K562 (cell line): ENCODE measurements around the gene ARL17A. TPM values are rescaled to one million over a fixed set of nuclear protein-coding genes. Genes with fewer than 3 reads are reported as not detected.
"Not testable (repeated sequence)": the region's sequence is repeated elsewhere in the genome, so short reads cannot be mapped to it uniquely, and the experiment has no call there.

Experiments used
- ATAC-seq: fragments of 200-7000 bp; cut with Tn5 transposase; 3 replicates; pipeline ENCODE4 v1.9.1; 2020; ENCODE audit warnings: moderate library complexity
- BruUV-seq: library from RNA; stranded (reverse); fragments of 400-500 nt; replicated peaks from 2 replicates; lab custom pipeline; 2021; lab: Mats Ljungman, UMichigan
- CTCF ChIA-PET: fragments of 300-600 bp; formaldehyde crosslinking; extraction: SDS; loops from one replicate; lab custom pipeline; 2021; ENCODE audit warnings: low intra/inter-chr PET ratio; lab: Yijun Ruan, JAX
- POLR2A ChIA-PET: fragments of 300-600, 350-650 bp; sonication (Branson Sonifier 250); formaldehyde crosslinking; extraction: SDS; loops from one replicate; lab custom pipeline; 2021; ENCODE audit warnings: antibody characterized with exemption, inconsistent platforms; lab: Yijun Ruan, JAX
- DNase-seq, 4 experiments: peaks; one replicate each; pipeline versions ENCODE4 v3.0.0 to v3.0.0-alpha.2; 2011 to 2018; ENCODE audit warnings: low spot score in 3 of 4, mixed read lengths in 3 of 4; ENCODE audit errors: extremely low read depth in 1 of 4
- FAIRE-seq: peaks from 2 replicates; lab custom pipeline; 2011; peaks lifted over from hg19 to GRCh38; lab: Jason Lieb, UNC
- H2AFZ ChIP-seq: 2 replicates; pipeline ENCODE4 v1.6.0; 2011; ENCODE audit warnings: low read depth, low read length, control low read depth, inconsistent platforms
- H3K27ac ChIP-seq: fragments of 200-600 bp; 3 replicates; pipeline ENCODE4 v1.8.0; 2011; ENCODE audit warnings: low read depth, mild to moderate bottlenecking, control low read depth, inconsistent platforms, low read length, moderate library complexity, mixed read lengths; ENCODE audit errors: extremely low read depth
- H3K27me3 ChIP-seq, 2 experiments: fragments of 300-600 bp in 1 of 2; 2 replicates in 1 of 2; 3 replicates in 1 of 2; pipeline versions ENCODE4 v1.6.0 to v1.8.0; 2011; ENCODE audit warnings: inconsistent platforms in 2 of 2, low read length in 2 of 2, mild to moderate bottlenecking in 1 of 2, mixed read lengths in 1 of 2, moderate library complexity in 1 of 2; ENCODE audit not compliant: control insufficient read depth in 2 of 2, insufficient read depth in 2 of 2
- H3K36me3 ChIP-seq: fragments of 300-600 bp; 3 replicates; pipeline ENCODE4 v1.8.0; 2011; ENCODE audit warnings: mild to moderate bottlenecking, low read length, inconsistent platforms; ENCODE audit not compliant: control insufficient read depth, insufficient read depth
- H3K4me1 ChIP-seq, 2 experiments: fragments of 200-600 bp in 1 of 2; replicated peaks in 1 of 2; 2 replicates in 1 of 2; 3 replicates in 1 of 2; pipeline versions ENCODE4 v1.5.1 to v1.8.0; 2011; ENCODE audit warnings: inconsistent platforms in 2 of 2, low read length in 2 of 2, mild to moderate bottlenecking in 1 of 2, mixed read lengths in 1 of 2, moderate library complexity in 1 of 2; ENCODE audit not compliant: control insufficient read depth in 2 of 2, insufficient read depth in 2 of 2
- H3K4me2 ChIP-seq: 2 replicates; pipeline ENCODE4 v1.6.1; 2011; ENCODE audit warnings: low read length, control low read depth, inconsistent platforms, mixed read lengths; ENCODE audit not compliant: insufficient read depth
- H3K4me3 ChIP-seq: fragments of 200-600 bp; sonication (generic), shearing (Covaris generic); 2 replicates; pipeline ENCODE4 v1.5.1; 2016; ENCODE audit warnings: control low read depth, inconsistent platforms
- H3K79me2 ChIP-seq: fragments of 200-600 bp; 3 replicates; pipeline ENCODE4 v1.8.0; 2011; ENCODE audit warnings: low read length, inconsistent platforms; ENCODE audit not compliant: control insufficient read depth, insufficient read depth
- H3K9ac ChIP-seq, 2 experiments: 2 replicates each; pipeline versions ENCODE4 v1.6.0 to v1.6.1; 2011; ENCODE audit warnings: low read depth in 2 of 2, low read length in 2 of 2, control low read depth in 1 of 2, inconsistent platforms in 1 of 2, mild to moderate bottlenecking in 1 of 2, mixed read lengths in 1 of 2; ENCODE audit not compliant: insufficient read depth in 1 of 2
- H3K9me1 ChIP-seq: one replicate; pipeline ENCODE4 v1.6.0; 2011; ENCODE audit warnings: inconsistent platforms, mild to moderate bottlenecking, low read length, moderate library complexity; ENCODE audit not compliant: control insufficient read depth, insufficient read depth
- H3K9me3 ChIP-seq: replicated peaks from 2 replicates; pipeline ENCODE4 v1.5.1; 2011; ENCODE audit warnings: low read depth, low read length, inconsistent platforms; ENCODE audit not compliant: control insufficient read depth, insufficient read depth
- H4K20me1 ChIP-seq: replicated peaks from 2 replicates; pipeline ENCODE4 v1.6.1; 2011; ENCODE audit warnings: low read length, inconsistent platforms, mixed read lengths; ENCODE audit not compliant: control insufficient read depth, insufficient read depth
- WGBS: fragments of 100-300 bp; shearing (Covaris generic); methylation state at CpG from one replicate; pipeline ENCODE4 v1.1.6; 2016; ENCODE audit warnings: low coverage, mixed read lengths; ENCODE audit not compliant: insufficient coverage; ENCODE audit errors: missing lambda C conversion rate; 5-methylcytosine and 5-hydroxymethylcytosine counted together
- in situ Hi-C: fragments of 300-500 bp; cut with MboI; formaldehyde crosslinking; loops from 4 replicates; pipeline ENCODE4 v1.15.0; 2018; ENCODE audit warnings: inconsistent platforms, mixed read lengths
- intact Hi-C: fragments of 100-400 bp; cut with micrococcal nuclease; formaldehyde crosslinking; loops from 2 replicates; pipeline ENCODE4 v1.14.2; 2022
- polyA plus RNA-seq, 8 experiments: library from polyadenylated mRNA; depleted of rRNA in 4 of 8; stranded (reverse) in 5 of 8; unstranded in 3 of 8; fragments of >200 nt; fragmentation: Nextera tagmentation in 2 of 8; fragmentation: Illumina TruSeq in 1 of 8; extraction: Ambion mirVana in 2 of 8; extraction: Trizol in 1 of 8; gene quantifications; 2 replicates each; pipeline versions ENCODE4 v1.2.1 to v1.2.3, GENCODE V29; 2011 to 2014; ENCODE audit warnings: inconsistent platforms in 1 of 8, missing spikeins in 1 of 8
- total RNA-seq, 7 experiments: library from RNA; depleted of rRNA in 6 of 7; stranded (reverse); fragments of >200 nt in 6 of 7; fragmentation: Illumina TruSeq in 2 of 7; extraction: Trizol in 2 of 7; gene quantifications; 2 replicates each; pipeline versions ENCODE4 v1.2.1 to v1.2.3, GENCODE V29; 2011 to 2021; ENCODE audit warnings: low replicate concordance in 1 of 7

ARL17A gene
- total and polyA plus RNA-seq, 9 of the 15 experiments (the other 6 are each of a cell fraction or from before 2014, with no cell fraction given), result 4.7 to 24.8 (median 14.0) TPM

DNA sequence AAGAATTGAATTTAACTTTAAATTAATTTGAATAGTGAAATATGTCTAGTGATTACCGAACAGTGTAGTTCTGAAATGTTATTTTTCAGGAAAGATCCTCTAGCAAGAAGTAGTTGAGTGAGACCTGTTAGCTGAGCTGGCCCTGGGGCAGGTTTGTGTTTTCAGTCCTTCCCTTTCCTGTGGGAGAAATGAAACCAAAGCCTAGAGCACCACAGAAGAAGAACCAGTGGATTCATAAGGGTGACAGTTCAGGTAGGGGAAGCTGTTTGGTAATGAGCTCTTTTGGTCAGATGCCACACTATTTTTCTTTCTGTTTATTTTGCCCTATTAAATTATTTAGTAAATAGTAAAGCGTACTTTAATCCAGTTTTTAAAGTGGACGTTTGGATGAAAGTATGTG lies 37.6 kb upstream of the ARL17A start:
- H3K4me2 ChIP-seq, FAIRE-seq, CTCF ChIA-PET: not testable (repeated sequence)

GRCh38 chr17:46613876-46614275 lies 34.4 kb upstream of the ARL17A start:
- H4K20me1 ChIP-seq, BruUV-seq, H2AFZ ChIP-seq, POLR2A ChIA-PET, H3K9me1 ChIP-seq, H3K4me2 ChIP-seq, H3K9me3 ChIP-seq, H3K27me3 ChIP-seq, H3K36me3 ChIP-seq, CTCF ChIA-PET, in situ Hi-C loops, H3K9ac ChIP-seq, ATAC-seq, H3K4me3 ChIP-seq, H3K27ac ChIP-seq, H3K79me2 ChIP-seq, DNase-seq, H3K4me1 ChIP-seq, intact Hi-C loops: not testable (repeated sequence)
- WGBS, result no CpG with 5 or more reads among the region's 1 CpG
- peak; percentile 64 for FAIRE-seq

More for the DNA sequence above, 37.6 kb upstream of the ARL17A start:
- POLR2A ChIA-PET, H3K9me1 ChIP-seq, ATAC-seq, H3K9me3 ChIP-seq, H3K27ac ChIP-seq, BruUV-seq, H2AFZ ChIP-seq, H3K36me3 ChIP-seq, H3K4me3 ChIP-seq, H3K27me3 ChIP-seq, in situ Hi-C loops, H4K20me1 ChIP-seq, H3K4me1 ChIP-seq, DNase-seq, intact Hi-C loops, H3K9ac ChIP-seq, H3K79me2 ChIP-seq: not testable (repeated sequence)
- no CpG with 5 or more reads among the region's 3 CpGs for WGBS

DNA sequence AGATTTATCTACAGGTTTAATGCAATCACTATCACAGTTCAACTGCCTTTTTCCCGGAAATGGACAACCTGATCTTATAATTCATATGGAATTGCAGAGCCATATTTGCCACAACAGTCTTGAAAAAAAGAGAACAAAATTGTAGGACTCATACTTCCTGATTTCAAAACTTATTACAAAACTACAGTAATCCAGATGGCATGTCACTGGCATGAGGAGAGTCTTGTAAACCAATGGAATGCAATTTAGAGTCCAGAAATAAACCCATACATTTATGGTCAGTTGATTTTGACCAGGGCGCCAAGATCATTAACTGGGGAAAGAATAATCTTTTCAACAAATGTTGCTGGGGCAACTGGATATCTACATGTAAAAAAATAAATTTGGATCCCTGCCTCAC lies 31.8 kb upstream of the ARL17A start:
- H3K4me3 ChIP-seq, in situ Hi-C loops, BruUV-seq, H3K36me3 ChIP-seq, H3K4me2 ChIP-seq, H3K27ac ChIP-seq, H2AFZ ChIP-seq, H3K4me1 ChIP-seq, H3K9ac ChIP-seq, H3K79me2 ChIP-seq, CTCF ChIA-PET, DNase-seq, POLR2A ChIA-PET, H3K9me3 ChIP-seq, H3K27me3 ChIP-seq, FAIRE-seq, ATAC-seq, intact Hi-C loops, H4K20me1 ChIP-seq, H3K9me1 ChIP-seq: not testable (repeated sequence)
- WGBS, result no CpG with 5 or more reads among the region's 2 CpGs

GRCh38 chr17:46603125-46603524 lies 23.6 kb upstream of the ARL17A start:
- intact Hi-C loops, CTCF ChIA-PET, H3K27ac ChIP-seq, in situ Hi-C loops, H4K20me1 ChIP-seq, H3K9ac ChIP-seq, FAIRE-seq, BruUV-seq, DNase-seq, H3K4me1 ChIP-seq, POLR2A ChIA-PET, H3K4me3 ChIP-seq, H3K4me2 ChIP-seq, H3K27me3 ChIP-seq, H2AFZ ChIP-seq, H3K36me3 ChIP-seq, H3K9me1 ChIP-seq, H3K79me2 ChIP-seq, H3K9me3 ChIP-seq, ATAC-seq: not testable (repeated sequence)
